Progenitor cell of endocrine pancreas (in vitro differentiated cells): ENCODE data around the gene CCDC159. TPM values are rescaled to one million over a fixed set of nuclear protein-coding genes. Genes with fewer than 3 reads are reported as not detected.
"Not testable (repeated sequence)": the region's sequence is repeated elsewhere in the genome, so short reads cannot be mapped to it uniquely, and the experiment has no call there.

Experiments used
- DNase-seq: peaks from one replicate; pipeline ENCODE4 v3.0.0; 2021; ENCODE audit warnings: low spot score; ENCODE audit not compliant: unreplicated experiment
- H3K27ac Mint-ChIP-seq: 2 replicates; pipeline ENCODE4 v1.8.0; 2021; ENCODE audit warnings: mild to moderate bottlenecking, moderate library complexity, mixed read lengths
- H3K27me3 Mint-ChIP-seq: 2 replicates; pipeline ENCODE4 v1.8.0; 2021; ENCODE audit warnings: mixed read lengths
- H3K36me3 Mint-ChIP-seq: 2 replicates; pipeline ENCODE4 v1.8.0; 2022; ENCODE audit warnings: mixed read lengths; ENCODE audit not compliant: insufficient read depth
- H3K4me1 Mint-ChIP-seq: 2 replicates; pipeline ENCODE4 v1.8.0; 2021; ENCODE audit warnings: low read depth, mixed read lengths
- H3K4me3 Mint-ChIP-seq: 2 replicates; pipeline ENCODE4 v1.8.0; 2021; ENCODE audit warnings: low read depth, mild to moderate bottlenecking, moderate library complexity, mixed read lengths
- H3K9me3 Mint-ChIP-seq: 2 replicates; pipeline ENCODE4 v1.8.0; 2021; ENCODE audit warnings: low read depth, mixed read lengths
- CTCF ChIP-seq: fragments of 200-600 bp; sonication (generic); IDR thresholded peaks from one replicate; pipeline ENCODE4 v1.5.0; 2021; ENCODE audit warnings: antibody characterized with exemption, mild to moderate bottlenecking; ENCODE audit not compliant: unreplicated experiment
- total RNA-seq: library from RNA; stranded (reverse); gene quantifications from 2 replicates; pipeline ENCODE4 v1.2.1, GENCODE V29; 2021

Gene CCDC159
- total RNA-seq, 1 donor from 2014 or later: 25.0 TPM

GRCh38 chr19:11378319-11379189, 32.2 kb downstream of the CCDC159 start:
- H3K4me1 Mint-ChIP-seq: peaks cover 12% of the 10 kb centered on the region
- TF ChIP-seq CTCF: peak; percentile 67
- peak; percentile 63 for DNase-seq
- H3K4me3 Mint-ChIP-seq: no peak overlapping the region
- peaks cover 11% of the 10 kb centered on the region for H3K27me3 Mint-ChIP-seq
- peaks cover 3% of the 10 kb centered on the region for H3K36me3 Mint-ChIP-seq
- H3K9me3 Mint-ChIP-seq: no peaks in the 10 kb centered on the region
- no peak overlapping the region for H3K27ac Mint-ChIP-seq

GRCh38 chr19:11379269-11379845, 33.0 kb downstream of the CCDC159 start:
- H3K27ac Mint-ChIP-seq, DNase-seq, H3K36me3 Mint-ChIP-seq, H3K4me3 Mint-ChIP-seq, H3K9me3 Mint-ChIP-seq: not testable (repeated sequence)
- Mint-ChIP-seq H3K4me1 (peaks cover 12% of the 10 kb centered on the region), H3K27me3 (peaks cover 11% of the 10 kb centered on the region)

GRCh38 chr19:11379857-11380350, 33.6 kb downstream of the CCDC159 start:
- H3K27me3 Mint-ChIP-seq: peaks cover 11% of the 10 kb centered on the region
- DNase-seq: no peak
- peak overlapping the region; percentile 96 for H3K27ac Mint-ChIP-seq
- H3K4me3 Mint-ChIP-seq: no peak overlapping the region
- TF ChIP-seq CTCF: no peak
- H3K9me3 Mint-ChIP-seq: no peaks in the 10 kb centered on the region
- peaks cover 3% of the 10 kb centered on the region for H3K36me3 Mint-ChIP-seq
- H3K4me1 Mint-ChIP-seq: peaks cover 16% of the 10 kb centered on the region

GRCh38 chr19:11380653-11381537, 34.6 kb downstream of the CCDC159 start:
- Mint-ChIP-seq H3K36me3 (peaks cover 3% of the 10 kb centered on the region), H3K4me3 (peak overlapping the region; percentile 77), H3K27ac (peak overlapping the region; percentile 96), H3K27me3 (peaks cover 11% of the 10 kb centered on the region), H3K4me1 (peaks cover 12% of the 10 kb centered on the region), H3K9me3 (no peaks in the 10 kb centered on the region)
- TF ChIP-seq CTCF: peak; percentile 73
- DNase-seq: peak; percentile 95

- peaks cover 16% of the 10 kb centered on the region for H3K4me1 Mint-ChIP-seq
- no peaks in the 10 kb centered on the region for H3K9me3 Mint-ChIP-seq
- H3K27me3 Mint-ChIP-seq: peaks cover 11% of the 10 kb centered on the region
- H3K4me3 Mint-ChIP-seq: peak overlapping the region; percentile 65
- TF ChIP-seq CTCF: peak; percentile 70
- H3K36me3 Mint-ChIP-seq: no peaks in the 10 kb centered on the region
- peak; percentile 29 for DNase-seq
- H3K27ac Mint-ChIP-seq: peak overlapping the region; percentile 79
Measured at GRCh38 chr19:11382898-11383705, 36.8 kb downstream of the CCDC159 start.
